Embryonic facial prominence (tissue), 1 donor: ENCODE results near the gene NPAS3.

Experiments used
- DNase-seq: peaks from one replicate; pipeline ENCODE4 v3.0.0-alpha.2; 2016; ENCODE audit errors: extremely low spot score

Gene NPAS3

DNA sequence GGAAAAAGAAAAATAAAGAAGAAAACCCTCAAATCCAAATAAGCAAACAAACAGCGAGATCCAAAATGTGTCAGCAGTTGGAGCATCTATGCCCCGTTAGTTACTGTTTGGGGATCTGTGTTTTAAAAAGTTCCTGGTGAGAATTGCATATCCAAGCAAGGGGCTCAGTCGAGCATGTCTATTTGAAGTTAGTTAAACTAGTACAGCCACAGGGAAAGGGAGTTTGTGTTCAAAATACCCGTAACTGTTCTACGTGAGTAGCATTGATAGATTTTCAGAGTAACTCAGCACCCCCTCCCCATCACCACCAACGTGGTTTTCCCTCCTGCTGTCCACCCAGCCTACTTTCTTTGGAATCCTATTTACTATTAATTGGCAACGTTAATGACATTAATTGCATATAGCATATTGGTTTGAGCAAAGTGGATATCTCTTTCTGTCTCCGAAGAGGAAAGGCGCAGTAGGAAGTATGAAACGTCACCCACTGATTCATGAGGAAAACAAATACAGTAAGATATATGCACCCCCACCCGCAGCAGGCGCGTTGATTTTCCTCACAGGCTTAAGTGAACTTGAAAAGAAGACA lies 1.5 kb downstream of the NPAS3 start:
- DNase-seq = no peak

DNA sequence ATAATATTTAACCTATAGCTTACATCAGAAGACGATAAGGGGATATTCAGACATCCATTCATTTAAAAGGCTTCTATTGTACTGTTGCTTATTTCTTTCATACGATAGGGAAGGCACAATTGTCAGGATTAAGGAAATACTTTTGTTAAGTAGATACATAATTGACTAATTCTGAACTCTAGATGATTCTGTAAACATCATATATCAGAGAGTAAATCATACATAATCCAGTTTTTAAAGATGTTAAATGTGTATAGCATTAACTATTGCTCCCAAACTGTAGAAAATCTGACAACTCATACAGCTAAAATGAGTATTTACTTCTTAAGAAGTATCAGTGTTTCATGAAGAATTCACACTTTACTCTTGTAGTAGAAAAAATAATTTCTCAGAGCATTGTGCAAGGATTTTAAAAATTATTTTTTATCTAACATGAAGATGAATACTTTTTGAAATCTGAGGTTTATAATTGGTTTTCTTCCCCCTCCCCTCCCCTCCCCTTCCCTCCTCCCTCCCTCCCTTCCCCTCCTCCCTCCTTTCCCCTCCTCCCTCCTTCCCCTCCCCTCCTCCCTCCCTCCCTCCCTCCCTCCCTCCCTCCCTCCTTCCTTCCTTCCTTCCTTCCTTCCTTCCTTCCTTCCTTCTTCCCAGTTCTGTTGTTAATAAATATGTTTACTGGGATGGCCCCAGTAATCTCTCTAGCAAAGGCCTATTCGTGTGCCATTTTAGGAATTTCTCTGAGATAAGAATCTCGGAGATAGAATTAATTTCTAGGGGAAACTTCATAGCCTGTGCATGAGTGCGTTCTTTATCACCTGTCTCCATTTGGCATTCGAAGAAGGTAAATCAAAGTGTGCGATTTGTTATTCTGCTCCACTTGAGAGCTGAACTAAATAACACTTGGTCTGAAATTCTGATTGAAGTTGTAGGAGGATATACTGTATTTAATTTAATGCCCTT lies 2.3 kb downstream of the NPAS3 start:
- DNase-seq = no peak

GRCh38 chr14:32941668-32942065 lies 3.0 kb downstream of the NPAS3 start:
- DNase-seq = no peak

GRCh38 chr14:32947081-32947480 lies 8.4 kb downstream of the NPAS3 start:
- no peak for DNase-seq

GRCh38 chr14:32947792-32948191 lies 9.1 kb downstream of the NPAS3 start:
- no peak for DNase-seq

- DNase-seq = no peak
These were observed 11.9 kb downstream of the NPAS3 start for GRCh38 chr14:32950584-32950983.

DNA sequence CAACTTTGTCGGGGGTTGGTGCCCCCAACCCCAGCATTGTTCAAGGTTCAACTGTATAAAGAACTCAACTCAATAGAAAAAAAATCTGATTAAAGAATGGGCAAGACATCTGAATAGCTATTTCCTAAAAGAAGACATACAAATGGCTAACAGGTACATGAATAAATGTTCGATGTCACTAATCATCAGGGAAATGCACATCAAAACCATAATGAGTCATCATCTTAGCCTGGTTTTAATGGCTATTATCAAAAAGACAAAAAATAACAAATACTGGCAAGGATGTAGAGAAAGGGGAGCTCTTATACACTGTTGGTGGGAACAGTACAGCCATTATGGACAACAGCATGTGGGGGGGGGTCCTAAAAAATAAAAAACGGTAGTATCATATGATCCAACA lies 28.7 kb downstream of the NPAS3 start:
- DNase-seq = no peak

- no peak for DNase-seq
These were observed 30.4 kb downstream of the NPAS3 start for GRCh38 chr14:32968972-32969544.

GRCh38 chr14:32977913-32978312 lies 39.2 kb downstream of the NPAS3 start:
- DNase-seq = no peak

DNA sequence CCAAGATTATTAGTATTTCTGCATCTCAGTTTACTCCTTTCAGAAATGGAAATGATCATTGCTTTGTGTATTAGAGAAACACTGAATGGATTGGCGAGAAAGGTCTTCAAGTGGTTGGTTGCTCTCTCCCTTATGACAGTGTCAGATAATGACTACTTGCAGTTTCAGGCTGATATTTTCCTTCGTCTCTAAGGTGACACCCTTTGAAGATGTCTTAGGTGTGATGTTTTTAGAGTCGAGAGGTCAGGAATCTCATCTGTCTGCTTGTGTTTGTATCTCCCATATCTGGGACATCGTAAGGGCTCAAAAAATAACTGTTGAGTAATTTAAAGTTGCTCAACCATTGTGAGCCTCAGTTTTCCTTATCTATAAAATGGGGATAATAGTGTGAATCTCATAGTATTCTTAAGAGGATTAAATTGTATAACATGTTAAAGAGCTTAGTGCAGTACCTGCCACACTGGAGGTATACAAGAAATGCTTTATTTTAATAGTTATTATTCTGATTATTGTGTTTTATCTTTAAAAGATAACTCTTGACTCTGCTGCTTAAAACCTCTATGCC lies 40.1 kb downstream of the NPAS3 start:
- no peak for DNase-seq

DNA sequence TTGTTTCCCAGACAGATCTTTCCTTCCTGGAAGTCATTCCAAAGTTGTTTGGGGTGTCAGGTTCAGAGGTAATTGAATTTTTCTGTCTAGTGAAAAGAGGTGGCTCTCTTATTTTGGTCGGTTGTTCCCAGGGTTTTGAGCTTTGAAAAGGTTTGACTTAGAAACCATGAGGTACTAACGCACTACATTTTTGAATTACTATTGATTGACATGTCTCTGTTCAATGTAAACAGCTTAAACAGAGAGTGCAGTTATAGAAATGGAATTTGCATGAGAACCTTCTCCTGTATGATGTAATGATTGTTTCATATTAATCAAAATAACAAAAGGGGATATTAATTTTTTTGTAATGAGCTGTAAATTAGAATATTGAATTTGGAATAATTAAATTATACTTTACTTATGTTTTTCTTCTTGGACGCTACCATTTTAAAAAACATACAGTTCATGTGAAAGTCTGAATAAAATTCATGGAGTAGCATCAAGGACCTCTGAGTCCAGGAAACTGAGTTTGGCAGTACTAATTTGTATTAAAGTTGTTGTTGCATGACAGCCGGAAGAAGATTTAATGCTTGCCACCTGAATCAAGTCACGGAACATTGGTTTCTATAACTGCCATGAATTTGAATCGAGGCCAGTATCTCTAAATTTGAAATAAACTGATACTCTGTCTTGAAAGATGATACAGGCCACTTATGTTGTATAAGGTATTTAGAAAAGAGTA lies 41.7 kb downstream of the NPAS3 start:
- no peak for DNase-seq

- no peak for DNase-seq
These were observed 42.3 kb downstream of the NPAS3 start for GRCh38 chr14:32980902-32981501.

DNA sequence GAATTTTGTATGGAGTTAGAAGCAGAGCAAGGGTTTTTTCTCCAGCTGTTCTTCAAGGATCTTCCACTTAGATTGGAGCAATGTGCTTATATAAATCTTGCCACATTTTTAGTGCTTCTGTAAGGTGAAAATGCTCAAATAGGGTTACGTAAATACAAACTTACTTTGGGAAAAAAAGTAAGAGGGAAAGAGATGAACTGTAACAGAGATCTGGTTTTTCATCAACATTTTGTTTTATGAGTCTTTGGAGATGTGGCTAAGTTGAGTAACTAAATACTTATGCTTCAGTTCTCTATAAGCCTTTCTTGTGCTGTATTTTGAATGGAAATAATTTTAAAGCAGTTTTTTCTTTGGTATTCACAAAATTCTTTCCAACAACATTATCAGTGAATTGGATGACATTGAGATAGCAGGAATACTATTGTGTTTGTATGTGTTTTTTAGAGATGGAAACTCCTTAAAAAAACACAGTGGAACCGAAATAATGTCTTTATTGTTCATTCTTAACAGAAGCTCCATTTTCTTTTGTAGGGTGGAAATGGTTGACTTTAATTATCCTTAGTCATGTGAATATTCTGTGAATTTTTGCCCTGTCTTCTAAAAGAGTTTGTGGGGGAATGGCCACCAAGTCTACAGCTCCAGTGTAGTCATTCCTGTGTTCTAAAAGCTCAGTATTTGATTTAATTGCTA lies 45.7 kb downstream of the NPAS3 start:
- DNase-seq = no peak

DNA sequence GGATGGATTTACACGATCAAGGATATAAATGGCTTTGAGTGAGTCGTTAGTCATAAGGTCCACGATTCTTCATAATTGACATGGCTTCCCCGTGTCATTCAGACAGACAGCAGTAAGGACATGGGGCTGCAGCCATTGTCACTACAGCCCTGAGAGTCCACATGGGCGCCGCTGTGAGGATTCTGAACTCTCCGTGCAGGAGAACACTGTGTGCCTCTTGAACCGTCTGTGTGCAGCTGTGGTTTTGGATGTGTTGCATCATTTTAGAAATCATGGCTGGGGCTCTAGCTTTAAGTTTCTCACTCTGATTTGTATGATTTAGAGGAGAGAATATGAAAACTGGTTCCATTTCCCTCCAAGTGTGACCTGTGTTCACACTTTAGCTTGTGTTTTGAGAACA lies 47.2 kb downstream of the NPAS3 start:
- no peak for DNase-seq

- DNase-seq = peak; percentile 27
These were observed 48.3 kb downstream of the NPAS3 start for GRCh38 chr14:32986791-32987540.

DNA sequence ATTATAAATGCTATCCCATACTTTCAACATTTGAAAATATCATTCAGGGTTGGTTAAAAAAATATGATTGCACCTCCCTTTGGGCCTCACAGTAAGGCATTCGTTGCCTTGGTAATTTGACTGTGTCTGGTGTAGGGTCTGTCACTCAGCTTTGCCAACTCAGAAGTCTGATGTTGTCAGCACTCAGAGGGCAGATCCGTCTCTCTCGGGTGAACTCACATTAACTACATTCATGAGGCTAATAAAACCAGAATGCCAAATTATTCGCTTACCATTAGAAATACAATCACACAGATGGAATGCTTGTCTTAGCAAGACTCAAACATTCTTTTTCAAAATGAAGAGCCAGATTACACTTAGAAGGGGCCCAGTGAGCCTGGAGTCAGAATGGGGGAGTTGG lies 53.0 kb downstream of the NPAS3 start:
- DNase-seq = no peak

DNA sequence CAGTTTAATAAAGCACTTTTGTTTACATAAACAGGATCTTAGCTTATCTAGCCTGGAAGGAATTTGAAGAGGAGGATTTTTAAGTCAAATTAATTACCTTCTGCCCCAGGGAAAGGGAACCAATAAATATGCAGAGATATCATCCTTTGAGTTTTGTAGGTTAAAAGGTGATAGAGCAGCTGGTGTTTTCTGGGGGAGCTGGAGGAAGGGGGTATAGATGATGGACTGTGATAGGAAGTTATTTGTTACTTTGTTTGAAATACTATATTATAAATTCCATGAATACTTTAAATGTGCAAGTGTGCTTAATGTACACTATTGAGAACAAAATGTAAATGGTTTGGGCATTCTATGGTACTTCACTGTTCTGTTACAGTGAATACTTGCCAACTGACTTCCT lies 55.2 kb downstream of the NPAS3 start:
- DNase-seq = no peak

- DNase-seq = no peak
These were observed 57.7 kb downstream of the NPAS3 start for GRCh38 chr14:32996343-32996742.

GRCh38 chr14:32998433-32998832 lies 59.8 kb downstream of the NPAS3 start:
- no peak for DNase-seq

- no peak for DNase-seq
These were observed 71.0 kb downstream of the NPAS3 start for GRCh38 chr14:33009673-33010072.
